HG03558 (cell line): ENCODE measurements around the gene CRYGD.
"Not testable (repeated sequence)": the region's sequence is repeated elsewhere in the genome, so short reads cannot be mapped to it uniquely, and the experiment has no call there.

Experiments used
- ATAC-seq: cut with Tn5 transposase; IDR thresholded peaks from one replicate; pipeline ENCODE4 v1.9.1; 2021; ENCODE audit warnings: moderate number of reproducible peaks; ENCODE audit not compliant: unreplicated experiment; ENCODE audit errors: extremely low read depth

Gene CRYGD

GRCh38 chr2:208134928-208135586 lies 10.7 kb upstream of the CRYGD start:
- ATAC-seq = no peak

GRCh38 chr2:208130712-208131110 lies 6.4 kb upstream of the CRYGD start:
- ATAC-seq = no peak

- ATAC-seq = no peak
These were observed 5.7 kb upstream of the CRYGD start, which contains the start of gene CRYGC for GRCh38 chr2:208129744-208130711. Gene CRYGC (minus strand): TSS chr2:208129828. CDS start chr2:208129792, 36 bp downstream.

- no peak for ATAC-seq
These were observed 3.8 kb upstream of the CRYGD start for GRCh38 chr2:208128136-208128535.

- ATAC-seq = no peak
These were observed 2.8 kb upstream of the CRYGD start for GRCh38 chr2:208127090-208127489.

- no peak for ATAC-seq
These were observed 927 bp upstream of the CRYGD start for GRCh38 chr2:208125251-208125650.

- ATAC-seq = no peak
These were observed 2.1 kb downstream of the CRYGD start for GRCh38 chr2:208122248-208122647.

- ATAC-seq = no peak
These were observed 5.4 kb downstream of the CRYGD start for GRCh38 chr2:208118918-208119317.

- not testable (repeated sequence) for ATAC-seq
These were observed 6.9 kb downstream of the CRYGD start for GRCh38 chr2:208117390-208117789.

GRCh38 chr2:208112969-208113368 lies 11.4 kb downstream of the CRYGD start:
- ATAC-seq = no peak

- not testable (repeated sequence) for ATAC-seq
These were observed 12.0 kb downstream of the CRYGD start for GRCh38 chr2:208112273-208112745.

- ATAC-seq = no peak
These were observed 20.7 kb downstream of the CRYGD start for GRCh38 chr2:208103616-208104015.

- ATAC-seq = no peak
These were observed 22.4 kb downstream of the CRYGD start for GRCh38 chr2:208101716-208102631.

GRCh38 chr2:208099682-208100470 lies 24.4 kb downstream of the CRYGD start:
- ATAC-seq = no peak

GRCh38 chr2:208098701-208099100 lies 25.6 kb downstream of the CRYGD start:
- not testable (repeated sequence) for ATAC-seq

GRCh38 chr2:208098267-208098666 lies 26.1 kb downstream of the CRYGD start:
- ATAC-seq = no peak

- no peak for ATAC-seq
These were observed 26.5 kb downstream of the CRYGD start for GRCh38 chr2:208097801-208098200.

- no peak for ATAC-seq
These were observed 27.0 kb downstream of the CRYGD start for GRCh38 chr2:208097313-208097712.

- ATAC-seq = no peak
These were observed 28.2 kb downstream of the CRYGD start for GRCh38 chr2:208096080-208096479.
